Globus pallidus (tissue), 1 donor: Measurements from ENCODE around the gene NSFL1C.

Experiments
- DNase-seq: peaks from one replicate; pipeline ENCODE4 v3.0.0-alpha.2; 2015; ENCODE audit warnings: low spot score

The NSFL1C gene

DNA sequence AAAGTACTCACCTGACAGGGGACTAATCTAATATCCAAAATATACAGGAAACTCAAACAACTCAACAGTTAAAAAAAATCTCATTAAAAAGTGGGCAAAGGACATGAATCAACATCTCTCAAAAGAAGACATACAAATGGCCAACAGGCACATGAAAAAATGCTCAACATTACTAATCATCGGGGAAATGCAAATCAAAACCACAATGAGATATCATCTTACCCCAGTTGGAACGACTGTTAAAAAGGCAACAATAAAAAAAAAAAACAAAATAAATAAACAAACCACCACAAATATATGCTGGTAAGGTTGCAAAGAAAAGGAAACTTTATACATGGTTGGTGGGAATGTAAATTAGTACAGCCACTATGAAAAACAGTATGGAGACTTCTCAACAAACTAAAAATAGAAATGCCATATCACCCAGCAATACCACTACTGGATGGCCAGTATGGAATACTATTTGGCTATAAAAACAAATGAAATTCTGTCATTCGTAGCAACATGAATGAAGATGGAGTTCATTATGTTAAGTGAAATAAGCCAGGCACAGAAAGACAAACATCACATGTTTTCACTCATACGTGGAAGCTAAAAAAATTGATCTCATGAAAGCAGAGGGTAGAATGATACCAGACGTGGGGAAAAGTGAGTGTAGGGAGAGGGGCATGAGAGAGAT is 17.9 kb upstream of the NSFL1C start:
- no peak for DNase-seq

DNA sequence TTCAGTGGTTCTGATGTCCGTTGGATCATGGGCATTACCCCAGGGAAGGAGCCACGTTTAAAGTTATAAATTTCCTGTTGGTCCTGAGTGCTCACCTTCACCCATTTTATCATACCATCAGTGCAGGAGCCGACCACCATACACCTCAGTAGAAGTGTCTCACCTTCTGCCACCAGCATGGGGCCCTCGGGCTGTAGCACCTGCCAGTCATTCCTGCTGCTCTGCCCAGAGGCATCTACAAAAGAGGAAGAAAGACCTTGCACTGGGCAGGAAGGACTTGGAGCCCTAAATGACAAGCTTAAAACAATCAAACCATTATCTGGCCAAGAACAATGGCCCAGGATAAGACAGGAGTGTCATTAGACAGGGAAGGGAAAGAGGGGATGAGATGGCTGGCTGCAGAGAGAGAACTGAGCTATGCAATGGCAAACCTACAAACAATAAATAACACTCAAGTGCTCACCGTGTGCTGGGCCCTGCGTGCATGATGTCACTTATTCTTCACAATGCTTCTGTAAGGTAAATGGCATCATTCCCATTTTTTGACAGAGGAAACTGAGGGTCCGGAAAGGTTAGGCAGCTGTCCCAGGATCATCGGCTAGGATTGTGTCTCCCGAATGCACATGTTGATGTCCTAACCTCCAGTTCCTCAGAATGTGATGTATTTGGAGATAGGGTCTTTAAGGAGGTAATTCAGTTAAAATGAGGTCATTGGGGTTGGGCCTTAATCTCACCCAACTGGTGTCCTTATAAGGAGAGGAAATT is 13.4 kb upstream of the NSFL1C start:
- no peak for DNase-seq

GRCh38 chr20:1478566-1478965 is 11.9 kb upstream of the NSFL1C start:
- no peak for DNase-seq

GRCh38 chr20:1477896-1478490 is 11.3 kb upstream of the NSFL1C start:
- DNase-seq: no peak

DNA sequence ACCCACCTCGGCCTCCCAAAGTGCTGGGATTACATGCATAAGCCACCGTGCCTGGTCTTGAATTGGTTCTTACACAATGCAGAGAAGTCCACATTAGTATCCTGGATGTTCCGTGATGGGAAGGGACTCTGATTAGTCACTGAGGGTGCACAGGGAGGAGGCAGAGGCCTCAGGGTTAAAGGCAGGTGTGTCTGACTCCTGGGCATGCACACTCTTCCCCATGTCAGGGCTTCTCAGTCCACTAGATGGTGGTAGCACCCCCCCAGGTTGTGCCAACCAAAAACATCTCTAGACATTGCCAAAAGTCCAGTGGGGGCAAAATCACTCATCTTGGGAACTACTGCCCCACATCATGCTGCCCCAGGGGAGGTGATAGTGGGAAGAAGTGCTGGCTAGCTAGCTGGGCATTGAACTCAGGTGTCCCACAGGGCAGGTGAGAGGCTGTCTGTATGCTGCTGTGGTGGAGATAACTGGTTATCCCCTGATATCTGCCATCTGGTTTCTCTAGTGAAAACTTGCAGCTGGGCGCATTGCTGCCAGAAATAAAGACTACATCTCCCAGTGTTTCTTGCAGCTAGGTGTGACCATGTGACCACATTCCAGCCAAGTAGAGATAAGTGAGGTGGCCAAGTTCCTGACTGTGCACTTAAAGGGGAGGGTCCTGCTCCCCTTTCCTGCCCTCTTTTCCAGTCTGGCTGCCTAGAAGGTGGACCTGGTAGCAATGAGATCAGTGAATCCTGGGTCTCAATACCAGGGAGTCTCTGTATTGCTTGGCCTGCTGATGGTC is 8.4 kb upstream of the NSFL1C start:
- no peak for DNase-seq

- DNase-seq: no peak
Observed at GRCh38 chr20:1474325-1474724, 7.7 kb upstream of the NSFL1C start.

DNA sequence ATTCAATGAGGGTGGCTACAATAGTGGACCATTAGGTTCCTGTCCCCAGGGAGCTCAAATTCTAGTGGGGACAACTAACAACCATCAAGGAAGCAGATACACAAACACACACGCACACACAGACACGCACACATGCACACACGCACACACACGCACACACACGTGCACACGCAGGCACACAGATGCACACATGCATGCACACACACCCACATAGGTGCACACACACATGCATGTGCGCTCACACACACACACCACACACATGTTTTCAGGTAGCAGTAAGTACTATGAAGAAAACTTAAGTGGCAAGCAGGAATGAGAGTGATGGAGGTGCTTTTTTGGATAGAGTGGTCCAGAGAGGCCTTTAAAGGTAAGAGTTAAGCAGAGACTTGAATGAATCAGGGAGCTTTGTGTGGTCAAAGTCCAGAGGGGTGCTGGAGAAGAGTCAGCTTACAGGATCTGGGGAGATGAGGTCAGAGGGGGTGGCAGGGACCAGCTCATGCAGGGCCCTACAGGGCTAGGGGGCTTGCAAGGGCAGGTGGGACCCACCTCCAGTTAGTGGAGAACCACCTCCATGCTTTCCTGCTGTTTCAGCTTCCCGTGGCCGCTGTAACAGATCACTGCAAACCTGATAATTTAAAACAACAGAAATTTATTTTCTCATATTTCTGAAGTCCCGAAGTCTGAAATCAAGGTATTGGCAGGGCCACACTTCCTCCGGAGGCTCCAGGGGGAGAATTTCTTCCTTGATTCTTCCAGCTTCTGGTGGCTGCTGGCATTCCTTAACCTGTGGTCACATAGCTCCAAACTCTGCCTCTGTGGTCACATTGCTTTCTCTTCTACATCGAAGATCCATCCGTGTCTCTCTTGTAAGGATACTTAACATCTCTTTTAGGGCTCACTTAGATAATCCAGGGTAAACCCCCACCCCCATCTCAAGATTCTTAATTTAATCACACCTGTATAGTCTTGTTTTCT is 6.9 kb upstream of the NSFL1C start:
- no peak for DNase-seq

- no peak for DNase-seq
Observed at GRCh38 chr20:1472556-1473245, 6.1 kb upstream of the NSFL1C start.

- DNase-seq: no peak
Observed at GRCh38 chr20:1471242-1471641, 4.6 kb upstream of the NSFL1C start.

GRCh38 chr20:1469925-1470571 is 3.4 kb upstream of the NSFL1C start:
- peak; percentile 35 for DNase-seq

DNA sequence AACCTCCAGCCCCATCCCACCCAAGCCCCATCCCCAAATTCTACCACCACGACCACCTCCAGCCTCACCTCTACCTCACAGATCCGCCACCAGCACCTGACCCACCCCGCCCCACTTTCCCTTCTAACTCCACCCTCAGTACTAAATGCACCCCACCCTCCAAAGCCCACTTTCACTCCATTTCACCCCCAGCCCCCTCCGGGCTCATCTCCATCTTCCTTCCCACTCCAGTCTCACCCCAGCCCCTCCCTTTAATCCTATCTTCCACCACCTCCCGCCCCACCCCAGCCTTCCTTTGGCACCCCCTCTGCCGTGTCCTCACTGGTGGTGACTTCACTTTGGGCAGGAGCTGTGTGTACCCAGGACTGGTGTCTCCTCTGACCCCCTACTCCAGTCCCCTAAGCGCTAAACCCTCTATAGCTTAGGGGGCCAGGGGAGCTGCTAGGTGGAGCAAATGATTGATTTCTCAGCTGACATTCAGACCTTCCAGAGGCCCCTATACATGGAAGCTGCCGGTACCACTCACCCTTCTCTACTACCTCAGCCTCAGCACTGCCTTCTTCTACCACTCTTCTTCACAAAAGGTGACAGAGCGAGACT is 2.8 kb upstream of the NSFL1C start:
- no peak for DNase-seq

GRCh38 chr20:1468117-1468624 is 1.5 kb upstream of the NSFL1C start:
- no peak for DNase-seq

DNA sequence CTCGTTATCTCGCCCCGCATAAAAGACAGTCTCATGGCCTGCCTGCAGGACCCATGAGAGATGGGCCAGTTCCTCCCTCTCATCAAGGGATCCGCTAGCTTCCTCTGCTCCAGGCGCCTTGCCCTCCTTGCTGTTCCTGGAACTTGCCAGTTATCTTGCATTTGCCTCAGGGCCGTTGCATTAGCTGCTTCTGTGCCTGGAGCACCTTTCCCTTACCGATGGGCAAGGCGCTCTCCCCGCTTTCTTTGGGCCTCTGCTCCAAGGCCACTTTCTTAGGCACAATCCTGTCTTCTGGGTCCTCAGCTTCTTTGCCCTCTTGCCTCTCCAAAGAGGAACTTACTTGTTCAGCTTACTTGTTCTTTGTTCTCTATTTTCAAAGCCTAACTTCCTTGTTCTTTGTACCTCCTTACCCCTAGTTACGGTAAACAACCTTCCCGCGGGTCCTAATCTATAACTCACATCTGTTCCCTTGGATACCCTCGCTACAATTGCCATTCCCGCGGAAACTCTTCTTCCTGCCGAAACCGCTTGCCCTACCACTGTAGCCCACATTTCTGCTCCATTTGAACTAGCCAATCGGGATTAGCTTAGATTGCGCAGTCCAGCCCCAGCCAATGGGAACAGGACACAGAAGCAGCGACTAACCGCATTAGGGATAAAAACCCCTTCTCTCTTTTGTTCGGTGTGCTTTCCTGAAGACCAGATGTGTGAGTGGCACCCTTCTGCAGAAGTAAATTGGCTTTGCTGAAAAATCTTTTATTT is 887 bp upstream of the NSFL1C start:
- peak; percentile 40 for DNase-seq

GRCh38 chr20:1467082-1467354 is 369 bp upstream of the NSFL1C start:
- no peak for DNase-seq

DNA sequence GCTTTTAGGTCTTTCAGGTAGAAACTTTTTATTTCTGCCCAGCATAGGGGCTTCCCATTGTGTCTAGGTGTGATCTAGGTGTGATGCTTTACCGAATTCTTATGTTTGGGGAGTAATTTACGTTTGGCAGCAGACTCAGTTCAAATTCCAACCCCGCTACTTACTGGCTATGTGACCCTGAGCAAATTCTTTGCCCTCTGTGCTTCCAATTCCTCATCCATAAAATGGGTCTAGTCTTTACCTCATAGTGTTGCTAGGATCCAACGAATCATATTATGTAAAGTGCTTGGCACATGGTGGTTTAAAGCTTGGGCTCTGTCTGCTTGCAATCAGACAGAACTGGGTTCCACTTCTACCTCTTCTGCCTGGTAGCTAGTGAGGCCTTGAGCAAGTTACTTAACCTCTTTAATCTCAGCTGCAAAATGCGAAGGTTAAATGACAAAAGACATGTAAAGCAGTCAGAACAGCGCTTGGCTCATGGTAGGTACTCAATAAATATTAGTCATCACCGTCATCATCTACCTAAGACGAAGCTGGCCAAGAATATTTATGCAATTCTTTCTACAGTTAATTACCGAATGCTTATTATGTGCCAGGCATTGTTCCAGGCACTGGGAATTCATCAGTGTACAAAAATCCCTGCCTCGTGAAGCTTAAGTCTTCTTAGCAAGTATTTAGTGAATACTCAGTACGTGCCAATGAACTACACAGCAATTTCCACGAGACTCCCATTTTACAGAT is 1.0 kb downstream of the NSFL1C start:
- DNase-seq: no peak

- DNase-seq: no peak
Observed at GRCh38 chr20:1463971-1464570, 2.6 kb downstream of the NSFL1C start.

DNA sequence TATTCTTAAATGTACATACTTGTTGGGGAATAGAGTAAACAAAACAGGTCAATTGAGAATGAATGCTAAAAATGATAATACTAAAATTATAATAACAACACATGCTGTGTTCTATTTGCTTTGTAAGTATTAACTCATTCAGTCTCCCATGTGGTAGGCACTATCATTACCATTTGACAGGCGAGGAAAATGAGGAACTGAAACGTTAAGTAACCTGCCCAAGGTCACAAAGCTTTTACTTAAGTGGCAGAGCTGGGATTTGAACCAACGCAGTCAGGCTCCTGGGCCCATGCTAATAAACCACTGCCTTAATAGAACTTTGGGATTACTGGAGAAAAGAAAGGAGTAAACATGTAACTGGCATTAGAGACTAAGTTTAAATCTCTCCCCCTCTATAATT is 3.8 kb downstream of the NSFL1C start:
- DNase-seq: no peak

DNA sequence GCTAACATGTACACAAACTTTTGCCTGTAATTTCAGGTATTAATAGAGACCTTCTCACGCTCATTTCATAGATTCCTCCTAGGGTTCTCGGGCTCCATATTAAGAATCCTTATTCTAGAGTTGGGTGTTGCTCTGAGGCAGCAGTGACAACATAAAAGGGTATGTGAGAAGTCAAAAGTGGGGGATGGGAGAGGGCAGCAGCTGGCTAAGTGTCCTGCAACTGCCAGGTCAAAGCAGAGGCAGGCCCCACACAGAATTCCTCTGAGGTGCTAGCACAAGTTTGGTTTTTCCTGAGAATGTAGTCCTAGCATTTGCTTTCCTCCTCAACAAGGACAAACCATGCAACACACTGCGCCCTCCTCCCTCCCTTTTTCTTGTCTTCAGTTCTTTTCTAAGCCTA is 4.6 kb downstream of the NSFL1C start:
- no peak for DNase-seq
